HepG2 (cell line): ENCODE results near the gene CMTR2. TPM values are rescaled to one million over a fixed set of nuclear protein-coding genes. Genes with fewer than 3 reads are reported as not detected.

Experiments used
- ARID2 ChIP-seq: sonication (generic); formaldehyde crosslinking; IDR thresholded peaks from 2 replicates; pipeline ENCODE4 v1.8.1; 2022; ENCODE audit warnings: mild to moderate bottlenecking, missing genetic modification reagents, borderline replicate concordance
- CAMTA2 ChIP-seq: sonication (generic); formaldehyde crosslinking; IDR thresholded peaks from 2 replicates; pipeline ENCODE4 v1.4.0; 2020; ENCODE audit warnings: mild to moderate bottlenecking, missing genetic modification reagents, borderline replicate concordance
- CREB3 ChIP-seq: sonication (generic); formaldehyde crosslinking; IDR thresholded peaks from 2 replicates; pipeline ENCODE4 v1.5.0; 2020; ENCODE audit warnings: missing genetic modification reagents
- FIP1L1 ChIP-seq: fragments of 200-400 bp; formaldehyde crosslinking; IDR thresholded peaks from 2 replicates; pipeline ENCODE4 v1.6.1; 2018; ENCODE audit warnings: low read depth, mild to moderate bottlenecking, low read length, moderate library complexity, borderline replicate concordance; ENCODE audit not compliant: insufficient read depth
- FOXP1 ChIP-seq, 2 experiments: fragments of 450-650 bp in 1 of 2; IDR thresholded peaks; 2 replicates each; pipeline ENCODE4 v1.6.1; 2017 to 2018; ENCODE audit warnings: antibody characterized with exemption in 1 of 2
- HDAC2 ChIP-seq: sonication (generic); formaldehyde crosslinking; IDR thresholded peaks from 2 replicates; pipeline ENCODE4 v1.4.0; 2020; ENCODE audit warnings: missing genetic modification reagents
- HDAC6 ChIP-seq: fragments of 200-600 bp; sonication (generic); IDR thresholded peaks from 2 replicates; pipeline ENCODE4 v1.7.0; 2017; ENCODE audit warnings: mild to moderate bottlenecking, antibody characterized with exemption, low read length, low read depth
- HOXD1 ChIP-seq: sonication (generic); formaldehyde crosslinking; IDR thresholded peaks from 2 replicates; pipeline ENCODE4 v1.5.0; 2020; ENCODE audit warnings: missing genetic modification reagents
- MEIS1 ChIP-seq: sonication (generic); formaldehyde crosslinking; IDR thresholded peaks from 2 replicates; pipeline ENCODE4 v1.9.0; 2021; ENCODE audit warnings: mild to moderate bottlenecking, missing genetic modification reagents, moderate library complexity, borderline replicate concordance
- NFRKB ChIP-seq: fragments of 450-650 bp; IDR thresholded peaks from 2 replicates; pipeline ENCODE4 v1.6.1; 2017
- RNF219 ChIP-seq: sonication (generic); formaldehyde crosslinking; IDR thresholded peaks from 2 replicates; pipeline ENCODE4 v1.5.0; 2020; ENCODE audit warnings: mild to moderate bottlenecking, missing genetic modification reagents
- SAP130 ChIP-seq: IDR thresholded peaks from 2 replicates; pipeline ENCODE4 v1.6.1; 2016; ENCODE audit warnings: low read depth
- SNAPC5 ChIP-seq: sonication (generic); formaldehyde crosslinking; IDR thresholded peaks from 2 replicates; pipeline ENCODE4 v1.8.1; 2023; ENCODE audit warnings: mild to moderate bottlenecking, missing genetic modification reagents, borderline replicate concordance
- SOX13 ChIP-seq, 3 experiments: fragments of 450-650 bp in 1 of 3; sonication (generic) in 1 of 3; formaldehyde crosslinking in 1 of 3; IDR thresholded peaks in 2 of 3; conservative IDR thresholded peaks in 1 of 3; 2 replicates each; pipeline versions ENCODE4 v1.5.0 to v1.6.1; 2016 to 2020; ENCODE audit warnings: antibody characterized with exemption in 1 of 3, mild to moderate bottlenecking in 1 of 3, missing compliant biosample characterization in 1 of 3, missing genetic modification reagents in 1 of 3, moderate library complexity in 1 of 3
- SRSF9 ChIP-seq: fragments of 200-400 bp; formaldehyde crosslinking; IDR thresholded peaks from 2 replicates; pipeline ENCODE4 v1.6.1; 2018; ENCODE audit warnings: borderline replicate concordance, mild to moderate bottlenecking, low read depth, low read length; ENCODE audit not compliant: insufficient read depth, poor library complexity, severe bottlenecking
- YEATS2 ChIP-seq: sonication (generic); formaldehyde crosslinking; IDR thresholded peaks from 2 replicates; pipeline ENCODE4 v1.4.0; 2020; ENCODE audit warnings: missing genetic modification reagents, borderline replicate concordance
- ZNF251 ChIP-seq: sonication (generic); formaldehyde crosslinking; IDR thresholded peaks from 2 replicates; pipeline ENCODE4 v1.9.0; 2021; ENCODE audit warnings: mild to moderate bottlenecking, missing genetic modification reagents
- ZNF253 ChIP-seq: sonication (generic); formaldehyde crosslinking; IDR thresholded peaks from 2 replicates; pipeline ENCODE4 v1.8.0; 2022; ENCODE audit warnings: mild to moderate bottlenecking, missing genetic modification reagents, borderline replicate concordance
- ZNF276 ChIP-seq: sonication (generic); formaldehyde crosslinking; IDR thresholded peaks from 2 replicates; pipeline ENCODE4 v1.4.0; 2020; ENCODE audit warnings: mild to moderate bottlenecking, low read depth, missing genetic modification reagents
- ZNF549 ChIP-seq: sonication (generic); formaldehyde crosslinking; IDR thresholded peaks from 2 replicates; pipeline ENCODE4 v1.5.0; 2020; ENCODE audit warnings: missing genetic modification reagents
- polyA plus RNA-seq, 8 experiments: library from polyadenylated mRNA; depleted of rRNA in 3 of 8; stranded (reverse) in 7 of 8; unstranded in 1 of 8; fragments of >200 nt; fragmentation: Illumina TruSeq in 4 of 8; extraction: Trizol in 4 of 8; gene quantifications; 2 replicates each; pipeline versions ENCODE4 v1.2.1 to v1.2.3, GENCODE V29; 2011 to 2016; ENCODE audit warnings: low read depth in 4 of 8, missing spikeins in 1 of 8, mixed read lengths in 1 of 8; ENCODE audit not compliant: insufficient read depth in 1 of 8
- total RNA-seq, 5 experiments: library from RNA; depleted of rRNA; stranded (reverse); fragments of >200 nt; fragmentation: Illumina TruSeq; extraction: Trizol; gene quantifications; 2 replicates each; pipeline ENCODE4 v1.2.3, GENCODE V29; 2016; ENCODE audit warnings: low read depth in 1 of 5
- TF ChIP-seq, protein P1 (sequence below): sonication (generic); formaldehyde crosslinking; IDR thresholded peaks from 2 replicates; pipeline ENCODE4 v1.5.1; 2020; ENCODE audit warnings: mild to moderate bottlenecking, missing genetic modification reagents, borderline replicate concordance

CMTR2 gene
- total and polyA plus RNA-seq, 2 of the 13 experiments (the other 11 are each of a cell fraction or from before 2014, with no cell fraction given) = 15.0 to 19.9 TPM

DNA sequence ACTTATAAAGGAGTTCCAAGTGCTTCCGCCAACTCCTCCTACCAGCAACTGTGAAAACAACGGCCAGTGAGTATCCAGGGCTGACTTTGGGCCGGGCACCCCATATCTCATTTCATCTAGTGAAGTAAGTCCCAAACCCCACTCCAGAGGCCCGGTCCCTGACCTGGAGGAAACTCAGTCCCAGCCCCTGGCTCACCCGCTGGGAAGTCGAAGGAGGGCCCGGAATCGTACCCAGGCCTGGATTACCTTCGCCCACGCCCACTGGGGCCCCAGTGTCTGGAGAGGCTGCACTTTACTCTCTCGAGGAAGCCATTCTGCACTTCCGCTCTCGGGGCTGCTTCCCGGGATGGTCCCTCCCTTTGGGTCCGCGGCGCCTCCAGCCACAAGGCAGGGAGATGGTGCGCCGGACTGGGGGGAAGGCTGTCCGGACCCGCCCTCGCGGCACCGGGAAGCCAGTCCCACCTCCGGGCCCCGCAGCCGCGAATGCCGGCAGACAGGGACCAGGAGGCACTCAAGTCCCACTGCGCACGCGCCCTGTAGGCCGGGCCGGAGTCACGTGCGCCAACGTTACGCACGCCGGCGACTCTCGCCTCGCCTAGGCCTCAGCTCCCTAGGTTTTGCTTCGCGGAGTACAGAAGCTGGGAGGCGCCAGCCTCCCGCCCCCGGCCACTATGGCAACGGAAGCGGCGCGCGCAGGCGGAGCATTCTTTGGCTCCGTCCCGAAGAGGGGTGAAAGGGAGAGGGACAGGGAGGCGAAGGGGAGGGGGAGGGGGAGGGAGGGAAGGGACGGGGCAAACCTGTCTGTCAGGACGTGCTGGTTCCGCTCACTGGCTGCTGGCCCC is at the start of gene CMTR2 (continued):
- TF ChIP-seq RNF219 (CRISPR knock-in tag) (0 out of 2 replicates have a peak, but pooled peaks have one; percentile 35), FIP1L1 (no peak), CAMTA2 (CRISPR knock-in tag) (peak; percentile 96), SAP130 (peak; percentile 85), HDAC2 (peak; percentile 80), HOXD1 (peak; percentile 96), ZNF251 (CRISPR knock-in tag) (peak; percentile 18; the same call in 1 of the 2 replicates), FOXP1 (IDR thresholded peaks at IDR 0.05) (no peak), FOXP1 (CRISPR knock-in tag; IDR thresholded peaks at IDR 0.05) (peak; percentile 65), MEIS1 (peak; percentile 92), ZNF276 (peak; percentile 94), YEATS2 (peak; percentile 86), SNAPC5 (CRISPR knock-in tag) (0 out of 2 replicates have a peak, but pooled peaks have one; percentile 41), ARID2 (CRISPR knock-in tag) (peak; percentile 62; the same call in 1 of the 2 replicates), NFRKB (no peak), SOX13 (IDR thresholded peaks at IDR 0.05) (no peak; the same call in 1 of the 2 replicates), SOX13 (CRISPR knock-in tag; conservative IDR thresholded peaks at IDR 0.05 in 1 of 2, IDR thresholded peaks at IDR 0.05 in 1 of 2) (peak in 1 of 2 experiments; percentile 65; a peak in 1 of 4 replicates), ZNF253 (CRISPR knock-in tag) (no peak), CREB3 (CRISPR knock-in tag) (peak; percentile 99), SRSF9 (no peak), ZNF549 (CRISPR knock-in tag) (peak; percentile 82; the same call in 1 of the 2 replicates), HDAC6 (no peak)
- TF ChIP-seq, protein P1, sequence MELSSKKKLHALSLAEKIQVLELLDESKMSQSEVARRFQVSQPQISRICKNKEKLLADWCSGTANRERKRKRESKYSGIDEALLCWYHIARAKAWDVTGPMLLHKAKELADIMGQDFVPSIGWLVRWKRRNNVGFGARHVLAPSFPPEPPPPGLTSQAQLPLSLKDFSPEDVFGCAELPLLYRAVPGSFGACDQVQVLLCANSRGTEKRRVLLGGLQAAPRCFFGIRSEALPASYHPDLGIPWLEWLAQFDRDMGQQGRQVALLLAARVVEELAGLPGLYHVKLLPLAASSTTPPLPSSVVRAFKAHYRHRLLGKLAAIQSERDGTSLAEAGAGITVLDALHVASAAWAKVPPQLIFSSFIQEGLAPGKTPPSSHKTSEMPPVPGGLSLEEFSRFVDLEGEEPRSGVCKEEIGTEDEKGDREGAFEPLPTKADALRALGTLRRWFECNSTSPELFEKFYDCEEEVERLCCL (CRISPR knock-in tag) = peak; percentile 94; the same call in 1 of the 2 replicates
